OCI-LY7 (cell line): ENCODE measurements around the gene CFB.

ENCODE experiments used
- CTCF ChIP-seq: fragments of 200-600 bp; sonication (generic); conservative IDR thresholded peaks from 2 replicates; pipeline ENCODE4 v1.5.1; 2014; ENCODE audit warnings: mild to moderate bottlenecking, antibody characterized with exemption, low read length, moderate library complexity, mixed read lengths
- EZH2phosphoT487 ChIP-seq: fragments of 200-600 bp; sonication (generic); IDR thresholded peaks from 2 replicates; pipeline ENCODE4 v1.6.1; 2018; ENCODE audit warnings: low read depth, borderline replicate concordance, mild to moderate bottlenecking, mixed run types, antibody characterized with exemption, low read length, moderate library complexity, mixed read lengths

- TF ChIP-seq CTCF (no peak), EZH2phosphoT487 (no peak)
Measured at GRCh38 chr6:31899882-31900722, 45.8 kb upstream of the CFB start.
